Astrocyte of the hippocampus (primary cell): ENCODE results near the gene BFAR.
"Not testable (repeated sequence)": the region's sequence is repeated elsewhere in the genome, so short reads cannot be mapped to it uniquely, and the experiment has no call there.

Source experiments
- DNase-seq: peaks from one replicate; pipeline ENCODE4 v3.0.0; 2011; ENCODE audit warnings: low read depth, low spot score

BFAR gene

GRCh38 chr16:14632693-14633569 lies at the start of gene BFAR:
TSS of gene BFAR (plus strand) at chr16:14632951. CDS start at chr16:14644347, 11,396 bp downstream.
- DNase-seq = peak; percentile 99

- no peak for DNase-seq
Measured at GRCh38 chr16:14585287-14585686, 47.5 kb upstream of the BFAR start.

DNA sequence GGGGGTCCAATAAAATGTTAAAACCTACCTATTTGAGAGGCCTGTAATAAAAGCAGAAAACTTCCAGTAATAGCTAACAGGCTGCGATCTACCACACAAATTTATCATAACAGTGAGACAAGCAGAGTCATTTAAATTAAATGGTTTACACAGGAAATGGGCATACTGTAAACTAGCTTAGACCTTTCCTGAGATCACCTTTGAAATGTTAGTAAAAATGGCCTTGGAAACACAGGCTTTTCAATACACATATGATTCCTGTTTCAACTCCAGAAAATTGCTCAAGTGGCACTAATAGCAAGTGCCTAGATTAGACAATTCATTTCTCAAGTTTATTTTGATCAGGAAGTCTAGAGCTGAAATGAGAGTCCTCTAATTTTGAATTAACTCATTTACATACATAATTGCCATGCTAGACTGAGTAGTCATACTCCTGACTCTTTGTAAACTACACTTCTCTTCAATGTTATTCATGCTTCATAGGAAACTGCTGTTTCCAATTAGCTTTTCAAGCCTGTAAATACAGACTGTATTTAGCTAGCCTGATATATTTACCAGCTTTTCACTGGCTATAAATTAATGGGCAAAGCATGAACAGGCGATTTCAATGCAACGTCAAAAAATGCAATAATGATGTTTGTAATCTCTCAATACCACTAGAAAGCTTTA lies 46.0 kb upstream of the BFAR start:
- no peak for DNase-seq

GRCh38 chr16:14600164-14600563 lies 32.6 kb upstream of the BFAR start:
- peak; percentile 44 for DNase-seq

DNA sequence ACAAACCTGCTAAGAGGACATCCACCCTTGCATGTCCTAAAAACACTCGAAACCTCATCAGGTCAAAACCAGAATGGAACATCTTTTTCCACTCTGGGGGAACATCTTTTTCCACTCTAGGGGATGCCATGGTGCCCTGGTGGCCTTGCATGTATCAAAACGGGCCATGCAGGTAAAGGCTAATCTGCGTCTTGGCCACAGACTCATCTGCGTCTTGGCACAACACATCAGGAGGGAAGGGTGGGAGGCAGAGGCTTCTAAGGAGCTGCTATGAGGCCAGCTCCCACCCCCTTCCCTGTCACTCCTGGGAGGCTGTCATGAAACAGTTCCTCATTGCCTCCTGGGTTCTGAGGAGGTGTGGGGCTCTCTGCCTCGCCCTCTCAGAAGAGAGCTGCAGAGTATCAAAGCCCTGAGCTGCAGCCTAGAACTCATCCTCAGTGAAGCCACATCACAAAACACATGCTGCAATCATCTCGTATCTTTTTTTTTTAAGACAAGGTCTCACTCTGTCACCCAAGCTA lies 30.2 kb upstream of the BFAR start:
- DNase-seq = no peak

- DNase-seq = no peak
Measured at GRCh38 chr16:14606102-14606501, 26.6 kb upstream of the BFAR start.

GRCh38 chr16:14608111-14608566 lies 24.6 kb upstream of the BFAR start:
- DNase-seq = no peak

DNA sequence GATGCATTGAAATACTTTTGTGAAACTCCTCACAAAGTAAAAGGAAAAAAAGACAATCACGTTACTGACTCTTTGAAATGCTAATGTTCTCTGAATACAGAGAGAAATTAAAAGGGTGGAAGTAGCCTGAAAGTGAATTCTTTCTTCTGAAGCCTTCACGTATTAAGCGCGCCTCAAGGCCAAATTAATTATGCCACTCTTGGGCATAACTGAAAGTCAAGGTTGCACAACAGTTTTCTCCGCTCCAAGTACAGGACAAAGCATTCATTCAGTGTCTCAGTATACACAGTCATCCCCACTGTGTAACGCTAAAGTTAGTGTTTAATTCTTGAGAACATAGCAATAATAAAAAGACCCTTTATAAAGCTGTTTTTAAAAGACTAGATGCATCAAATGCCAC lies 24.1 kb upstream of the BFAR start:
- DNase-seq = peak; percentile 35

DNA sequence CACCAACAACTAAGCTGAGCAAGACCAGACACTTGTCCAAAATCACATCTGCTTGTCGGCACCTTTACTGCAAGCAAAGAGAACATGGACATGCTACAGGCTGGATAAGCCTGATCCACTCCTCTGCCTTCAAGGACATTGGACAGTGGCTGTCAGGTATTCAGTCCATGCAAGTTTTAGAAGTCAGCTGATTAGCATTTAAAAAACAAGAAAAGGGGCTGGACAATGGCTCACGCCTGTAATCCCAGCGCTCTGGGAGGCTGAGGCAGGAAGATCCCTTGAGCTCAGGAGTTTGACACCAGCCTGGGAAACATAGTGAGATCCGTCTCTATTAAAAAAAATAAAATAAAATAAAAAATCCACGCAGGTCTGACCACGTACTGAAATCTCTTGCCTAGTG lies 23.0 kb upstream of the BFAR start:
- DNase-seq = no peak

DNA sequence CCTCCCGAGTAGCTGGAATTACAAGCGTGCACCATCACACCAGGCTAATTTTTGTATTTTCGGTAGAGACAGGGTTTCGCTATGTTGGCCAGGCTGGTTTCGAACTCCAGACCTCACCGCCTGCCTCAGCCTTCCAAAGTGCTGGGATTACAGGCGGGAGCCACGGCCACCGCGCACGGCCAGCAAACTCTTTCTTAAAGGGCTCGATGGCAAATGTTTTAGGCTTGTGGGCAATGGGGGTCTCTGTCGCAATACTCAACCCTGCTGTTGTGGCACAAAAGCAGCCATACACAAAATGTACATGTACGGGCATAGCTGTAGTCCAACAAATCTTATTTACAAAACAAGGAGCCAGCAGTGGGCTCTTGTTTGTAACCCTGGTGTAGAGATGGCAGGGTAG lies 21.1 kb upstream of the BFAR start:
- no peak for DNase-seq

GRCh38 chr16:14613991-14614390 lies 18.8 kb upstream of the BFAR start:
- no peak for DNase-seq

- no peak for DNase-seq
Measured at GRCh38 chr16:14616280-14616679, 16.5 kb upstream of the BFAR start.

GRCh38 chr16:14618566-14618965 lies 14.2 kb upstream of the BFAR start:
- DNase-seq = no peak

DNA sequence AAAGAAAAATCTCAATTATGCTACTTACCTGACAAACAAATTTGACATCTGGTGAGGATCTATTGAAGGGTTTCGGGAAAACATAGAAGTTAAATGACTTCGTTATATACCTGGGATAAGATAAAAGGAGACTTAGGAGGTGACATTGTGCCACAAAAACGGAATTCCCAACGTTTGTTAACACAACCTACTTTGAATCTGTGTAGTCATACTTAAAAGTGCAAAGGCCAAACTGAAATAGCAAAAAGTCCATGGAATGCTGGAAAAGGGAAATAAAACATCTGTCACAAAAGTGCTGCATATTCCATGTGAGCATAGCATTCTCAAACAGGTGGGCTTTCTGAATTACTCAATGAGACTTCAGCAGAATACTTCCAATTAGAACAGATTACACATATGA lies 5.7 kb upstream of the BFAR start:
- no peak for DNase-seq

GRCh38 chr16:14628806-14629611 lies 3.7 kb upstream of the BFAR start:
- peak; percentile 36 for DNase-seq

DNA sequence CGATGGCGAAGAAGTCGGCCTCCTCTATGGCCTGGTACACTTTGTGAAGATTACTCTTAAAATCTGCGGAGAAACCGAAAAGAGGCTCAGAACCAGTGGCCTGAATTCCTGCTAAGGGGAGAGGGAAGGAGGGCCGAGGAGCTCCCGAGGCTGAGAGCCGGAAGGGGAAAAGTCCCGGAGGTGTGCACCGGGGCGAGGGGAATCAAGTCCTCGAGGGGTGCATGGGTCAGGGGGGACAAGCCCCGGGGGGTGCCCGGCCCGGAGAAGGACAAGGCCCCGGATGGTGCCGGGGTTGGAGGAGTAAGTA lies 3.2 kb upstream of the BFAR start:
- no peak for DNase-seq

- peak; percentile 99 for DNase-seq
Measured at GRCh38 chr16:14629919-14630619, 2.7 kb upstream of the BFAR start, which contains the start of gene PARN. TSS of gene PARN (minus strand) at chr16:14630260. CDS start at chr16:14630125, 135 bp downstream.

- not testable (repeated sequence) for DNase-seq
Measured at GRCh38 chr16:14630620-14631330, 2.0 kb upstream of the BFAR start.

DNA sequence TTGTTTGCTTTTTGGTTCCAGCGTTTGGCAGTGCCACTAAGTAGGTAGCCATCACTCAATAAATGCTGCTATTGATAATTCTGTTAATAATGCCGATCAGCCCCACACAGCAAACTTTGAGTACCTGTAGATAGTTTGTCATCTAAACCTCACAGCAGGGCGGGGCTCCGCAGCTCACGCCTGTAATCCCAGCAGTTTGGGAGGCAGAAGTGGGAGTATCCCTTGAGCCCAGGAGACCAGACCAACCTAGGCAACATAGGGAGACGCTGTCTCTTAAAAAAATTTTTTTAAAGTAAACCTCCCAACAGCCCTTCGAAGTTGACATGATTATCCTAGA lies 1.6 kb downstream of the BFAR start:
- no peak for DNase-seq

- DNase-seq = no peak
Measured at GRCh38 chr16:14635395-14636165, 2.8 kb downstream of the BFAR start.
